ENCODE measurements around the gene ENOX1.

ENOX1 gene

GRCh38 chr13:43397111-43397510 lies 389.7 kb downstream of the ENOX1 start:
- Histone ChIP-seq H2AFZ (ENCODE audit: low read length, unreplicated experiment) (no peak overlapping the region), H3K36me3 (ENCODE audit: insufficient read depth, low read length) (no peaks in the 10 kb centered on the region), H3K27ac (ENCODE audit: low read depth, low read length) (peak overlapping the region; percentile 54), H3K4me3 (ENCODE audit: low read depth, low read length) (no peak overlapping the region), H3K4me1 (ENCODE audit: control insufficient read depth, insufficient read depth, low read length, unreplicated experiment) (peaks cover 4% of the 10 kb centered on the region), H3K79me2 (ENCODE audit: control insufficient read depth, insufficient read depth, low read length, unreplicated experiment) (no peaks in the 10 kb centered on the region), H3K27me3 (ENCODE audit: insufficient read depth, low read length) (no peaks in the 10 kb centered on the region)

- no peaks in the 10 kb centered on the region for H3K27me3 ChIP-seq (ENCODE audit: insufficient read depth, low read length)
- H2AFZ ChIP-seq (ENCODE audit: low read length, unreplicated experiment): no peak overlapping the region
- H3K4me1 ChIP-seq (ENCODE audit: control insufficient read depth, insufficient read depth, low read length, unreplicated experiment): no peaks in the 10 kb centered on the region
- H3K36me3 ChIP-seq (ENCODE audit: insufficient read depth, low read length): no peaks in the 10 kb centered on the region
- no peaks in the 10 kb centered on the region for H3K79me2 ChIP-seq (ENCODE audit: control insufficient read depth, insufficient read depth, low read length, unreplicated experiment)
- H3K4me3 ChIP-seq (ENCODE audit: low read depth, low read length): no peak overlapping the region
- no peak overlapping the region for H3K27ac ChIP-seq (ENCODE audit: low read depth, low read length)
These were observed 395.7 kb downstream of the ENOX1 start for GRCh38 chr13:43391036-43391435.

GRCh38 chr13:43390619-43391018 lies 396.2 kb downstream of the ENOX1 start:
- Histone ChIP-seq H3K79me2 (ENCODE audit: control insufficient read depth, insufficient read depth, low read length, unreplicated experiment) (no peaks in the 10 kb centered on the region), H3K4me1 (ENCODE audit: control insufficient read depth, insufficient read depth, low read length, unreplicated experiment) (no peaks in the 10 kb centered on the region), H3K27me3 (ENCODE audit: insufficient read depth, low read length) (no peaks in the 10 kb centered on the region), H3K27ac (ENCODE audit: low read depth, low read length) (no peak overlapping the region), H2AFZ (ENCODE audit: low read length, unreplicated experiment) (no peak overlapping the region), H3K36me3 (ENCODE audit: insufficient read depth, low read length) (no peaks in the 10 kb centered on the region), H3K4me3 (ENCODE audit: low read depth, low read length) (no peak overlapping the region)

GRCh38 chr13:43389983-43390382 lies 396.8 kb downstream of the ENOX1 start:
- no peaks in the 10 kb centered on the region for H3K27me3 ChIP-seq (ENCODE audit: insufficient read depth, low read length)
- no peaks in the 10 kb centered on the region for H3K79me2 ChIP-seq (ENCODE audit: control insufficient read depth, insufficient read depth, low read length, unreplicated experiment)
- H2AFZ ChIP-seq (ENCODE audit: low read length, unreplicated experiment): no peak overlapping the region
- no peaks in the 10 kb centered on the region for H3K36me3 ChIP-seq (ENCODE audit: insufficient read depth, low read length)
- no peak overlapping the region for H3K27ac ChIP-seq (ENCODE audit: low read depth, low read length)
- no peak overlapping the region for H3K4me3 ChIP-seq (ENCODE audit: low read depth, low read length)
- H3K4me1 ChIP-seq (ENCODE audit: control insufficient read depth, insufficient read depth, low read length, unreplicated experiment): no peaks in the 10 kb centered on the region

GRCh38 chr13:43389573-43389972 lies 397.2 kb downstream of the ENOX1 start:
- H3K27me3 ChIP-seq (ENCODE audit: insufficient read depth, low read length): no peaks in the 10 kb centered on the region
- no peak overlapping the region for H3K27ac ChIP-seq (ENCODE audit: low read depth, low read length)
- H3K4me1 ChIP-seq (ENCODE audit: control insufficient read depth, insufficient read depth, low read length, unreplicated experiment): no peaks in the 10 kb centered on the region
- H3K36me3 ChIP-seq (ENCODE audit: insufficient read depth, low read length): no peaks in the 10 kb centered on the region
- no peak overlapping the region for H2AFZ ChIP-seq (ENCODE audit: low read length, unreplicated experiment)
- no peak overlapping the region for H3K4me3 ChIP-seq (ENCODE audit: low read depth, low read length)
- H3K79me2 ChIP-seq (ENCODE audit: control insufficient read depth, insufficient read depth, low read length, unreplicated experiment): no peaks in the 10 kb centered on the region

GRCh38 chr13:43388282-43389034 lies 398.3 kb downstream of the ENOX1 start:
- no peak overlapping the region for H3K27ac ChIP-seq (ENCODE audit: low read depth, low read length)
- no peak overlapping the region for H2AFZ ChIP-seq (ENCODE audit: low read length, unreplicated experiment)
- H3K79me2 ChIP-seq (ENCODE audit: control insufficient read depth, insufficient read depth, low read length, unreplicated experiment): no peaks in the 10 kb centered on the region
- H3K4me3 ChIP-seq (ENCODE audit: low read depth, low read length): no peak overlapping the region
- no peaks in the 10 kb centered on the region for H3K4me1 ChIP-seq (ENCODE audit: control insufficient read depth, insufficient read depth, low read length, unreplicated experiment)
- H3K36me3 ChIP-seq (ENCODE audit: insufficient read depth, low read length): no peaks in the 10 kb centered on the region
- H3K27me3 ChIP-seq (ENCODE audit: insufficient read depth, low read length): no peaks in the 10 kb centered on the region

- Histone ChIP-seq H3K4me1 (ENCODE audit: control insufficient read depth, insufficient read depth, low read length, unreplicated experiment) (no peaks in the 10 kb centered on the region), H3K4me3 (ENCODE audit: low read depth, low read length) (no peak overlapping the region), H2AFZ (ENCODE audit: low read length, unreplicated experiment) (no peak overlapping the region), H3K27me3 (ENCODE audit: insufficient read depth, low read length) (no peaks in the 10 kb centered on the region), H3K79me2 (ENCODE audit: control insufficient read depth, insufficient read depth, low read length, unreplicated experiment) (no peaks in the 10 kb centered on the region), H3K27ac (ENCODE audit: low read depth, low read length) (no peak overlapping the region), H3K36me3 (ENCODE audit: insufficient read depth, low read length) (no peaks in the 10 kb centered on the region)
These were observed 398.9 kb downstream of the ENOX1 start for GRCh38 chr13:43387880-43388279.

GRCh38 chr13:43383498-43384165 lies 403.1 kb downstream of the ENOX1 start:
- H3K4me1 ChIP-seq (ENCODE audit: control insufficient read depth, insufficient read depth, low read length, unreplicated experiment): no peaks in the 10 kb centered on the region
- no peak overlapping the region for H3K27ac ChIP-seq (ENCODE audit: low read depth, low read length)
- H3K4me3 ChIP-seq (ENCODE audit: low read depth, low read length): no peak overlapping the region
- no peak overlapping the region for H2AFZ ChIP-seq (ENCODE audit: low read length, unreplicated experiment)
- H3K27me3 ChIP-seq (ENCODE audit: insufficient read depth, low read length): no peaks in the 10 kb centered on the region
- no peaks in the 10 kb centered on the region for H3K36me3 ChIP-seq (ENCODE audit: insufficient read depth, low read length)
- H3K79me2 ChIP-seq (ENCODE audit: control insufficient read depth, insufficient read depth, low read length, unreplicated experiment): no peaks in the 10 kb centered on the region

- Histone ChIP-seq H3K27me3 (ENCODE audit: insufficient read depth, low read length) (no peaks in the 10 kb centered on the region), H3K36me3 (ENCODE audit: insufficient read depth, low read length) (no peaks in the 10 kb centered on the region), H3K27ac (ENCODE audit: low read depth, low read length) (no peak overlapping the region), H3K4me3 (ENCODE audit: low read depth, low read length) (no peak overlapping the region), H2AFZ (ENCODE audit: low read length, unreplicated experiment) (no peak overlapping the region), H3K4me1 (ENCODE audit: control insufficient read depth, insufficient read depth, low read length, unreplicated experiment) (no peaks in the 10 kb centered on the region), H3K79me2 (ENCODE audit: control insufficient read depth, insufficient read depth, low read length, unreplicated experiment) (no peaks in the 10 kb centered on the region)
These were observed 407.0 kb downstream of the ENOX1 start for GRCh38 chr13:43379738-43380137.

GRCh38 chr13:43377973-43378372 lies 408.8 kb downstream of the ENOX1 start:
- Histone ChIP-seq H3K4me3 (ENCODE audit: low read depth, low read length) (no peak overlapping the region), H2AFZ (ENCODE audit: low read length, unreplicated experiment) (no peak overlapping the region), H3K27ac (ENCODE audit: low read depth, low read length) (no peak overlapping the region), H3K79me2 (ENCODE audit: control insufficient read depth, insufficient read depth, low read length, unreplicated experiment) (no peaks in the 10 kb centered on the region), H3K36me3 (ENCODE audit: insufficient read depth, low read length) (no peaks in the 10 kb centered on the region), H3K4me1 (ENCODE audit: control insufficient read depth, insufficient read depth, low read length, unreplicated experiment) (no peaks in the 10 kb centered on the region), H3K27me3 (ENCODE audit: insufficient read depth, low read length) (no peaks in the 10 kb centered on the region)

- no peak overlapping the region for H3K4me3 ChIP-seq (ENCODE audit: low read depth, low read length)
- no peaks in the 10 kb centered on the region for H3K36me3 ChIP-seq (ENCODE audit: insufficient read depth, low read length)
- no peaks in the 10 kb centered on the region for H3K79me2 ChIP-seq (ENCODE audit: control insufficient read depth, insufficient read depth, low read length, unreplicated experiment)
- no peaks in the 10 kb centered on the region for H3K4me1 ChIP-seq (ENCODE audit: control insufficient read depth, insufficient read depth, low read length, unreplicated experiment)
- no peak overlapping the region for H2AFZ ChIP-seq (ENCODE audit: low read length, unreplicated experiment)
- no peak overlapping the region for H3K27ac ChIP-seq (ENCODE audit: low read depth, low read length)
- H3K27me3 ChIP-seq (ENCODE audit: insufficient read depth, low read length): no peaks in the 10 kb centered on the region
These were observed 409.6 kb downstream of the ENOX1 start for GRCh38 chr13:43377149-43377548.

Measured in ACC112 (cell line).